A172 (cell line): ENCODE measurements around the gene LMAN1L. TPM values are rescaled to one million over a fixed set of nuclear protein-coding genes. Genes with fewer than 3 reads are reported as not detected.
A peak's percentile ranks its signal among the peaks of the same experiment; 100 is the strongest.

Source experiments
- DNase-seq: peaks from one replicate; pipeline ENCODE4 v3.0.0-alpha.2; 2015; ENCODE audit warnings: low spot score
- total RNA-seq: library from RNA; depleted of rRNA; stranded (reverse); fragments of >200 nt; shearing (Covaris generic); gene quantifications from 2 replicates; pipeline ENCODE4 v1.2.3, GENCODE V29; 2014; rRNA removed

Gene LMAN1L
- not detected in 2 replicates for total RNA-seq

DNA sequence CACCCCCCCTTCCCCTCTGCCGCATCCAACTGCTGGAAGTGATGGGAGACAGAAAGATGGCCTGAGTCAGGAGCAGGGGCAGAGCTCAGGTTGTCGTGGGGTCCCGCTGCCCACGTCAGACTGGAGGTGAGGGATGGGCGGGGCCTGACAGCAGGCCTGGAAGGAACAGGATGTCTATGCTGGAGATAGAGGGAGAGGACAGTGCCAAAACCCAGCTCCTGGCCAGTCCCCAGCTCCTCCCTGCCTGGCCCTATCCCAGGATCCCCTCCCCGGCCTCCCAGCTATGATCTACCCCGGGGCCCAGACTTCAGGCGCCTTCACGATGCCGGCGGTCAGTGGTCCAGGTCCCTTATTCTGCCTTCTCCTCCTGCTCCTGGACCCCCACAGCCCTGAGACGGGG lies at the start of gene LMAN1L:
LMAN1L (plus strand) TSS at position 303 of the 400 bp plus-strand sequence; CDS start at position 323, 20 bp downstream.
- DNase-seq, result no peak

- DNase-seq, result no peak
Measured at GRCh38 chr15:74763416-74763815, 49.2 kb upstream of the LMAN1L start.

GRCh38 chr15:74767167-74768098 lies 45.2 kb upstream of the LMAN1L start:
- DNase-seq, result no peak

DNA sequence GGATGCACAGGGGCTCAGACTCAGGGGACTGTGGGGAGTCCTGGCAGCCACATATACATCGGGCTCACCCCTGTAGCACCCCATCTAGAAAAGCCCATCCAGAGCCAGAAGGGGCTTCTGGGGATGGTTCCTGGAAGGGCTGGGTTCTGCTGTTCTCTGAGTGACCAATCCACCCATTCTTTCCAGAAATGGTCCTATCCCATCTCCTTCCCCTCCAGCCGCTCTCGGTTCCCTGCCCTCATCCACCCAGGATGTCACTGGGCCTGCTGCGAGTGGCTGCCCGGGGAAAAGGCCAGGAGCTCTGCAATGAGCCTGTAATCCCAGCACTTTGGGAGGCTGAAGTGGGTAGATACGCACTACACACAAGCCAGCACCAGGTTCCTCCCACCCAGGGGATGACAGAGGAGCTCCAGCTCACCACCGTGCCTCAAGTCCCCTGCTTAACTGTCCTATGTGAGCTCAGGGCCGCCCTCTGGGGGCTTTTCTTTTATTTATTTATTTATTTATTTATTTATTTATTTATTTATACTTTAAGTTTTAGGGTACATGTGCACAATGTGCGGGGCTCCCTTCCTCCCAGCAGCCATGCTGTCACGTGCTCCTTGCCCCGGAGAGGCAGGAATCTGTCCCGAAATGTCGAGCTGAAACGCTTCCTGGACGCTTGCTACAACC lies 44.4 kb upstream of the LMAN1L start:
- DNase-seq, result no peak

DNA sequence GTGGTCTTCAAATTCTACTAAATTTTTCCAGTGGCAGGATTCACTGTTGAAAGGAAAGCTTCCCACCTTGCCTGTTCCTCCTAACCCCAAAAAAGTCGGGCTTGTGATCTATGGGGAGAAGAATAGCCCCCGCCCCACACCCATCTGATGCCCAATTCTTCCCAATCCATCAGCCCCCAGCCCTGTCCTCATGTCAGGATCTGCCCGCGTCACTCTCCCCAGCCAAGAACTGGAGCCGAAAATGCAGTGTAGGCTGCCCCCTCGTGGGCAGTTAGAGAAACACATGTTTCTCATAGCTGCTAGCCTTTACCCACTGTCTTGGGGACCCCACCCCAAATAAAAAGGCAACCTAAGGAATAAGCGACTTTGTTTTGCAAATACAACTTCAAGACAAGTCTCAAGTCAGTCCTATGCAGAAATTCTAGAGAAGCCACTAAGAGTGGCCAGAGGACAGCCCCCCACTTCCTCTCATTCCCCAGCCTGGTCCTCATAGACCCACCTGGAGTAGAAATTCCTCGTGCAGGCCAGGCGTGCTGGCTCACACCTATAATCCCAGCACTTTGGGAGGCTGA lies 43.8 kb upstream of the LMAN1L start:
- DNase-seq, result peak; percentile 42

GRCh38 chr15:74769463-74770025 lies 43.1 kb upstream of the LMAN1L start:
- DNase-seq, result no peak

DNA sequence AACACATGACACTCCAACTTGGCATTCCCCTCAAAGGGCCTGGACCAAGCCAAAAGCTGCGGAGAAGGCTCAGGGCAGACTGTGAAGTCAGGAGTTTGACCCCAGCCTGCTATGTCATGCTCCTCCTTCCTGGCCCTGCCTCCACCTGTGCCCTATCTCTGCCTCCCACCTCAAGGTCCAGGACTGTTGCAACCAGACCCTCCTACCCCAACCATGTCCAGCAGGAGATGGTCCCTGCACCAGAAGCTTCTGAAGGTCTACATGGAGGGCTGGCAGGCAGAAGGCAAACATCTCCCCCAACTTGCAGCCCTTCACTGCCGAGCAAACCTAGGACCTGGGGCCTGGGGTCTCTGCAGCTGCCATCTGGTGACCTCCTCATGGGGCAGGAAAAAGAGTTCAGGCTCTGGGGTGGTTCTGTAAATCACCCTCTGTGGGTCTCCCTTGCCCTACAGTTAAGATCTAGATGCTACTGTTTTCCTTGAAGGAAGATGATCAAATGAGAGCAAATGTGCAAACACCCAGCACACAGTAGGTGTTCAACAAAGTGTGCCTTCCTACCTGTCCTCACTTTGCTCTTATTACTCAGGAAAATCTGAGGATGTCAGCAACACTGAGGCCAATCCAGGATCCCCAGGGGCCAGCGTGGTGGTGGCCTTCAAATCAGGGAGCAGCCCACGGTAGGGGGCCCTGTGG lies 42.3 kb upstream of the LMAN1L start:
- no peak for DNase-seq

- no peak for DNase-seq
Measured at GRCh38 chr15:74773329-74773728, 39.3 kb upstream of the LMAN1L start.

DNA sequence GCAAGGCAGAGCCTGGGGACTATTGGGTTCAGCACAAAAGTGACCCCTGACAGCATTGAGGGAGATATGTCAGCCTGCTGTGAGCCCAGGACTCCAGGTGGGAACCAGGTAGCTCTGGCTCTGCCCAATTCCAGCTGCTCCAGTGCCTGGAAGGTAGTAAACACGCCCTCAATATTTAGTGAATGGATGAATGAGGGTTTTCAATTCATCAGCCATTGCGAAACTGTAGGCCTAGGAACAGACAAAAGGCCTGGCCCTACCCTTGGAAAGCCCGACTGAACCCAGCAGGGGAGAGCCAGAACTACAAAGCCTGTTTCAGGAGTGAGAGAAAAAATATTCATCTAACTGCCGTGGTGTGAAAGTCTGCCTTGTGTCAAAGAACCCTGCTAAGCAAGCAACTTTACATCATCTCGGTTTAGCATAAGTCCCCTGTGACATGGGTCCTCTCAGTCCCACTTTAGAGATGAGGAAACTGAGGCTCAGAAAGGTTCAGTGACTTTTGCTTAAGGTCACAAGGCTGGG lies 38.8 kb upstream of the LMAN1L start:
- no peak for DNase-seq

- no peak for DNase-seq
Measured at GRCh38 chr15:74775132-74775562, 37.5 kb upstream of the LMAN1L start.

DNA sequence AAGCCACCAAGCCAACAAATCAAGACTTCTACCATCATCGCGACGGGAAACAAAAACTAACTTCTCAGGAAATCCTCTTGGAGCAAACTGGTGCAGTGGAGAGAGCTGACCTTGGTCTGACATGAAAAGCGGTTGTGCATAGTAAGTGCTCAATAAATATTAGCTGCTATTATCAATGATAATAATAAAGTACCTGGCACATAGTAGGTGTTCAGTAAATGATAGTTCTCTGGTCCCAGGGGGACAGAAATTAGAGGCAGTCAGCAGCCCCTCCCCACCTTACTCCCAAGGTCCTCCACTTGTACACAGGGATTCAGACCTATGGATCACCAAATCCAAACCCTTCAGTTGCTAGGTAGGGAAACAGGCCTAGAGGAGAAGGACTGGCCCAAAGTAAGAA lies 36.7 kb upstream of the LMAN1L start:
- no peak for DNase-seq

DNA sequence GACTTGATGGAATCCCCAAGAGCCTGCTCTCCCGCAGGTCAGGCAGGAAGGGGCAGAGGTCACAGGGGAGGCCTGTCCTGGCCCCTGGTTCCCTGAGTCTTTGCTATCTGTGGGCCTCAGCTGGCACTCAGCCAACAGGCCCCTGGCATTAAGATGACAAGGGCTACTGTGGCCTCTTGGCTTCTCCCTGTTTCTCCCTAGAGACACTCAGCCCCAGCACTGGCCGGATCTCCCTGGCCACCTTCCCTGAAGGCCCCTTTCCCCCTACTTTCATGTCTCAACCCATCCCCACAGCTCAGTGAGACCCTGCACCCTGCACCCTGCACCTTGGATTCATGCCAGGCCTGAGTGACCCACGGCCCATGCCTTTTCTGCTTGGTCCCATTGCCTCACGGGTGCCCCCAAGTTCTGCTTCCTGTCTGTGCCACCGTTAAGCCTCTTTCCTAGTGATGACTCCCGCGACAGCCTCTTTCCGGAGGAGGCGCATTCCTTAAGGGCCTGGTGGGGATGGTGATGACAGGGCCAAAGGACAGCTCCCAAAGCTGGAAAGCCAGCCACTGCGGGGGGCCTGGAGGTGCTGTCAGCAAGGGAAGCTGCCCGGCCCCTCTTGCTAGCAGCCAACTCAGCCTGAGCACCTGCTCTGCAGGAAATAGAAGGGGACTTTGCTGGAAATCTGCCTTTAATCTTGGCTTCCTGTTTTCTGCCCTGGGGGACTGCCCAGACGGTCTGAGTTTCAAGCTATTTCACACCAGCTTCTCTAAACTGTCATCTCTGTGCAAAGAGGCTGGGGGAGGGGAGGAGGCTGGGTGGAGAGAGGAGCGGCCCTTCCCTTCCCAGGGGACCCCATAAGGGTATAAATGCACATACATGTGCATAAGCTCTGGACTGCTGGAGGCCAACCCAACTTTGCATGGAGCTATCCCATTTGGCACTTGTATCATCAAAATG lies 35.5 kb upstream of the LMAN1L start:
- DNase-seq, result no peak

DNA sequence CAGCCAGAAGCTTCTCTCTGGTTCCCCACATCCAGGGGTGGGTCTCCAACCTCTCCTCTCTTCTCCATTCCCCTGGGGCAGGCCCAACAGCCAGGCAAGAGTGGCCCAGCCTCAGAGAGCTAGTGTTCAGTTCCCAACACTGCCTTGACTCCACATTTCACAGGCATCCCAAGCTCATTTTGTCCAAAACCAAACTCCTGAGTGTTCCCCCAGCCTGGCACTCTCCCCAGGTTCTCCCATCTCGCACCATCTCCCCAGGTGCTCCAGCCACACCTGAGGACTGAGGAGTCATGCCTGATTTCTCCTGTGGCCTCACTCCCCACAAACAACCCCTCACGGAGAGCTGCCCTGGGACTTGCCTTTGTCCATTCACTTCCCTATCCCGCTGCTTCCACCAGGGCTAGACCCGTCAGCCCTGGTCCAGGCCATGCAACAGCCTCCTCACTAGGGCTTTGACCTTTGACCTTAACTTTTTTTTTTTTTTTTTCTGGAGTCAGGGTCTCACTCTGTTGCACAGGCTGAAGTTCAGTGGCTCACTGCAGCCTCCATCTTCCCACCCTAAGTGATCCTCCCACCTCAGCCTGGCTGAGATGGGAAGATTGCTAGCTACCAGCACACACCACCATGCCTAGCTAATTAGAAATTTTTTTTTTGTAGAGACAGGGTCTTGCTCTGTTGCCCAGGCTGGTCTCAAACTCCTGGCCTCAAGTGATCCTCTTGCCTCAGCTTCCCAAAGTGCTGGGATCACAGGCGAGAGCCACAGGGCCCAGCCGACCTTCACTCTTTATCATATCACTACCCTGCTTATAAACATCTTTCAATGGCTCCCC lies 34.7 kb upstream of the LMAN1L start:
- DNase-seq, result no peak

DNA sequence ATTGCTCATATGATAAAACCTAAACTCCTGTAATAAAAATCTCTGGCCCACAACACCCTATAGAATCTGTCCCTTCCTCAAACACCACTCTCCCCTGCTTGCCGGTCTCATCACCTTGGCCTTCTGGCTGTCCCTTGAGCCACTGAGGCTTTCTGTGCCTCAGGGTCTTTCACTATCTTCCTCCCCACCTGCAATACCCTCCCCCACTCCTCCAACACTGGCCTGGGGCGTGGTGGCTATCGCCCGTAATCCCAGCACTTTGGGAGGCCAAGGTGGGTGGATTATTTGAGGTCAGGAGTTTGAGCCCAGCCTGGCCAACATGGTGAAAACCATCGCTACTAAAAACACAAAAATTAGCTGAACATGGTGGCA lies 34.0 kb upstream of the LMAN1L start:
- DNase-seq, result no peak

DNA sequence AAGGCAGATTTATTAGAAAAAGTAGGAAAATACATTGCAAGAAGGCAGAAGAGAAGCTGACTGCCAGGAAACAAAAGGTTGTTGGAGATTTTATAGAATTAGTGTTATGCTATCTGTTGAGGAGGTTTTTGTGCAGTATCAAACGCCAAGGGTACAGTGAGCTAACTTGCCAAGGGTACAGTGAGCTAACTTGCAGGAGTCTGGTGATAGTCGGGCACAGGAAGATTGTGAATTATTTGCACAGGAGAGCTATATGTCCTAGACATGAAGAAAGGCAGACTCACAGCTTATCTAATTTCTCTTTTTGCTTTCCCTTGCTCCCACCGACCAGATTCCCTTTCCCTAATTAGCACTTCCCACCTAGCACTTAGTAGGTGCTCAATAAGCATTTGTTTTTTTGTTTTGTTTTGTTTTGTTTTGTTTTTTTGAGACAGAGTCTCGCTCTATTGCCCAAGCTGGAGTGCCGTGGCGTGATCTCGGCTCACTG lies 33.4 kb upstream of the LMAN1L start:
- no peak for DNase-seq

DNA sequence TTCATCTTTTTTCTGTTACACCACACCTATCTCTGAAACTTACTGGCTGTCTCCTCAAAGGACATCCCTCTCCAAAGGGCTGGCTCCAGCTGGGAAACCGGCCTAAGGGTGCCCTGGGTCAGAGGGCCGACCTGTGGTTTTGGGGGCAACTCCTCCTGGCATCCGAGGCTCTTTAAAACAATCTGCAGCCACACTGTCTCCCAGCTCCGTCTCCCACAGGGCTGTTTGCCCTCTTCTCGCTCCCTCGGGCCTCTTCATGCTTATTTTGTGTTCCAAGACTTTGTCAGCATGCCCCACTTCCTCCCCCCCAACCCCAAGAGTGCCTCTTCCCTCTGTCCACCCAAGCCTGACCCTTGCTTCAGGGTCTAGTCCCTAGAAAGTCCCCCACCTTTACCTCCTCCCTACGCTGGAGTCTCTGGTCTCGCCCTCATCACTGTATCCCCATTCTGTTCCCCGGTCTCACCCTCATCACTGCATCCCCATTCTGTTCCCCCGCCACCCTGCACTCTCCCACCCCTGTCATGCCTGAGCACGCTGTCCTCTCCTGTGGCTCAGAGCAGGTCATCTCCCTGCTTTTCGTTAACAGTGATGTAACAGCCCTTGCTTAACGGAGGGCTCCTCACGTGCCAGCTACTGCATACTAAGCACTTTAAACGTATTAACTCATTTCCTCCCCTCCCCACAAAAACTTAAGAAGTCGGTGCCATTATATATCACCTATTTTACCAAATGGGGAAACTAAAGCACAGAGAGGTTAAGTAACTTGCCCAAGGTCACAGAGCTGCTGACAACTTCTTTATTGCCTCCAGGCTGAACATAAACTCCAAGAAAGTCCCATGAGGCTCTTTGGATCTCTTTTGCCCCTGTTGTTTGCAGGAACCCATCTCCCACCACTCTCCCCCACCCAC lies 31.9 kb upstream of the LMAN1L start:
- DNase-seq, result no peak

DNA sequence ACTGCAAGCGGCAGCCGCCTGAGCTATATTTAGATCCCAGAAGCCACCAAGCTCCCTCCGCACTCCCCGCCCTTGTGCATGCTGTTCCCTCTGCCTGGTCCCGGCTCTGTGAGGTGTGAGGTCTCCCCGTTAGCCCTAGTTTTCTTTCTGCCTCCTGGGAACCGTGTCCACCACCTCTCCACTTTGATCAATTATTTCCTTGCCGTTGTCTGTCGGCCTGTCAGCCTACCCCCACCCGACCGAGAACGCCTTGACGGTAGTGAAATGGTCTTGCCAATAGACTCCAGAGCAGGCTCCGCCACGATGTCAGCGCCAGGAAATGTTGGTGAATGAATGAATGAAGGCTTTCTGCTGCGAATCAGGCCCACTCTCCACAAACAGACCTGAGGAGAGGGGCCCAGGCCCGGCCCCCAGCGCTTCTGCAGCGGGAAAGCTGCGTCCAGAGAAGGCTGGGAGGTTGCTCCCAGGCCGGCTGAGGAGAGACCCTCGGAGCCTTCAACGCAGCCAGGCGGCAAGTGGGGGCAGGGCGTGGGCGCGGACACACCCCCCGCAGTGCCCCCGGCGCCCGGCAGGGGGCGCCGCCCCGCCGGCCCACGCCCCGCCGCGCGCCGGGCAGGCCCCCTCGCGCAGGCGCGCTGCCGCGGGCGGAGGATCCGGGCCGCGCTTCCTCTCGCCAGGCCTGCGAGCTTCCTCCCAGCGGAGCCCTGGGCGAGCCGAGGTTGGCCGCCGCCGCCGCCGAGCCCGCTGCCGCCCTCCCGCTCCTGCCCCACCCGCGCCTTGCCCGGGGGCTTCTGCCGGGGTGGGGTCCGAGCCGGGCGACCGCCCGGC lies 31.0 kb upstream of the LMAN1L start, which contains the start of gene CSK:
CSK (plus strand) TSS at position 650 of the 828 bp plus-strand sequence. CDS start 16,218 bp downstream, outside the sequence.
- DNase-seq, result no peak
